HG03521 (cell line): ENCODE results near the gene TBC1D3B.
"Not testable (repeated sequence)": the region's sequence is repeated elsewhere in the genome, so short reads cannot be mapped to it uniquely, and the experiment has no call there.

Source experiments
- ATAC-seq: cut with Tn5 transposase; IDR thresholded peaks from one replicate; pipeline ENCODE4 v1.9.1; 2021; ENCODE audit warnings: mild to moderate bottlenecking, moderate library complexity; ENCODE audit not compliant: unreplicated experiment

Gene TBC1D3B

GRCh38 chr17:36182176-36183000, 6.0 kb upstream of the TBC1D3B start:
- no peak for ATAC-seq

DNA sequence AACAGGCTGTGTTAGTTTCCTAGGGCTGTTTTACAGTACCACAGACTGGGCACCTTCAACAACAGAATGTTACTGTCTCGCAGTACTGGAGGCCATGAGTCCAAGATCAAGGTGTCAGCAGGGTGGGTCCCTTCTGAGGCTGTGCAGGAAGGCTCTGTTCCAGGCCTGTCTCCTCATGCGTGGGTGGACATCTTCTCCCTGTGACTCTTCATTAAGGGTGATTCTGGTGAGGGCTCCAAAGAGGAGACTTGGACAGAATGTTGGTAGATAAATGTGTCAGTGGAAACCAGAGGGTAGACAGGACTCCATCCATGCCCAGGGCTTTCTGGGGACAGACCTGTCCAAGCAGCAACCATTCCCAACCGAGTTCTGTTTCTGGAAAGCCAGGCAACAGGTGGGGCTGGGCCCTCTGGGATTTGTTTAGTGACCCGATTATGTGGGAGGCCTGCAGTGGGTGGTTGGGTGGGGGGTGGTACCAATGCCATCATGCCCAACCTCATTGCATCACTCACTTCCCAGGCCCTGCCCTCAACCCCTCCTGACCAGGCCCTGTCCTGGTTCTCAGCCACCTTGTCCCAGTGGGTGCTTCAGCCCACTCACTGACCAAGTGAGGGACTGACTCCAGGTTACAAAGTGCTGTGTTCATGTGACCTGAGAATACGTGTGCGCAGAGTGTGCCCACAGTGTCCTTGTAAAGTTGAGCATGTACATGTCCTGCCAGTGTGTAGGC, 5.2 kb upstream of the TBC1D3B start:
- not testable (repeated sequence) for ATAC-seq

GRCh38 chr17:36168836-36169235, 7.6 kb downstream of the TBC1D3B start:
- ATAC-seq: not testable (repeated sequence)

DNA sequence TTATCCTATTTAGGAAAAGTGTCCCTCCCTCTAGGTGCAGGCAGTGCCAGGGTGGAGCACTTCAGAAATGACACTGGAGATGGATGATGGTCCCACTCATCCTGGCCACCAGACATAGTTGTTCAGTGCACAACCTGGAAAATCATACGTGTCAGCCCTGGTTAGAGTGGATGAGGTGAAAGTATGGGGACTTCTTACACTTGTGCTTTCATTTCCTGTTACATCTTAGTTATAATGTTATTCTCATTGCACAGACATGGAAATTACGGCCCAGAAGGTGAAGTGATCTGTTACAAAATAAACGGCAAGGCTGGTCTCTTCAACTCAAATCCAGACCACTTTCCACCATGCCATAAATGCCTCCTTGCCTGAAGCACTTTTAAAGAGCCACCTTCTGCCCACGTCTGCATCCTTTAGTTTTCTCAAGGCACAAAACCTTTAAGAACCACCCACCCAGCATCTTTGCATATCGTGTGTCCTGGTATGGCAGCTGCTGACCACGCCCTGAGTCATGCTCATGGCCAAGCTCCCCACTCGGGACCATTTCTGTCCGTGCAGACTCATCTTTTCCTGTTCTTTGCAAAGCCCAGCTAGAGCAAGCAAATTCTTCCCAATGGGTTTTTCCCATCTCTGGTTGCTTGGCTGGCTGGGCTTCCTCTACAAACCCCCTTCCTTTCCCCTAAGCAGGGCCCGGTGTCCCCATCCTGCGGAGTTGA, 22.4 kb downstream of the TBC1D3B start:
- ATAC-seq: no peak

- no peak for ATAC-seq
These were observed 23.8 kb downstream of the TBC1D3B start for GRCh38 chr17:36152639-36153120.

GRCh38 chr17:36151891-36152638, 24.4 kb downstream of the TBC1D3B start:
- ATAC-seq: no peak

GRCh38 chr17:36149296-36149820, 27.1 kb downstream of the TBC1D3B start:
- ATAC-seq: no peak

DNA sequence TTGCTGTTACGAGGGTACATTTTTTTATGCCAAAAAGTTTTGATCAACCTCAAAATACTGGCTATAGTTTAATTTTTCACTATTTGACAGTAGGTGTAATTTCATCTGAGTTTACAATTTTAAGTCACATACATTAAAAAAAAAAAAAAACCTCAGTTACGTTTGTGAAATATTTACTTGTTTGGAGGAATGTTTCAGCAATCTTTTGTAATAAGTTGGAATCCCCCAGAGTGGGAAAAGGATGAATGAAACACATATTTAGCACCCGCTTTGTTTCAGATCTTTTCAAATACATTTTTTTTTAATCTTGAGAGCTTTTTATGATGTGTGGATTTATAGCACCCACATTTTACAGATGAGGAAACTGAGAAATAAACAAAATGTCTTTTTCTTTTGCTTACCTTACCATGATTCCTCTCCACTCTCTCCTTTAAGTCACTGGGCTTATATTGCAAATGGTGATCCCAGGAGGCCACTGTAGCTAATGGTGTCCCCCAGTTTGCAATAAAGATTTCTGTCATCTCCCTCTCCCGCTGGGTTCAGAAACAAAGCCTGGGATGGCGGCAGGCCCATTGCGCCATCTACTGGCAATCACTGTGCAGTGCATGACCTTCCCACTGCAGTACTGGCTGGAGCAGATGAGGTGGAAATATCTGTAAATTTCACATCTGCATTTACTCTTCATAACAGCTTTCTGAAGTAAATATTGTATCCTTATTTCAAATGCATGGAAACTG, 27.7 kb downstream of the TBC1D3B start:
- peak; percentile 65 for ATAC-seq

- ATAC-seq: no peak
These were observed 28.8 kb downstream of the TBC1D3B start for GRCh38 chr17:36147601-36148000.

- no peak for ATAC-seq
These were observed 31.3 kb downstream of the TBC1D3B start for GRCh38 chr17:36144981-36145729.

- ATAC-seq: no peak
These were observed 32.4 kb downstream of the TBC1D3B start for GRCh38 chr17:36144014-36144413.

- ATAC-seq: no peak
These were observed 33.6 kb downstream of the TBC1D3B start for GRCh38 chr17:36142806-36143205.

DNA sequence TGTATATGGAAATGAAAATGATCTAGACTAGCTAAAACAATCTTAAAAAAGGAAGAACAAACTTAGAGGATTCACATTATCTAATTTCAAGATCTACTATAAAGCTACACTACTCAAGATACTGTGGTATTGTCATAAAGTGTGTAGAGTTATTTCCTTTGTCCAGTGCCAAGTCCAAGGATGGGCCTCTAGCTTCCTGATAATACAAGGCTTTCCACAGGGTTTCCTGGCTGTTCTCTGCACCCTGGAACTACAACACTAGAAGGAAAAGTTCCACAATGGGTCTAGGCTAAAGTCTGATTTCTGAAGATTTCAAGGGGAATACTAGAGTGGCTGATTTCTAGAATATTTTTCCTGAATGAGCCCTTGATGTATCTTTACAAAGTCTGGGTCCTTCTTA, 34.2 kb downstream of the TBC1D3B start:
- ATAC-seq: no peak

DNA sequence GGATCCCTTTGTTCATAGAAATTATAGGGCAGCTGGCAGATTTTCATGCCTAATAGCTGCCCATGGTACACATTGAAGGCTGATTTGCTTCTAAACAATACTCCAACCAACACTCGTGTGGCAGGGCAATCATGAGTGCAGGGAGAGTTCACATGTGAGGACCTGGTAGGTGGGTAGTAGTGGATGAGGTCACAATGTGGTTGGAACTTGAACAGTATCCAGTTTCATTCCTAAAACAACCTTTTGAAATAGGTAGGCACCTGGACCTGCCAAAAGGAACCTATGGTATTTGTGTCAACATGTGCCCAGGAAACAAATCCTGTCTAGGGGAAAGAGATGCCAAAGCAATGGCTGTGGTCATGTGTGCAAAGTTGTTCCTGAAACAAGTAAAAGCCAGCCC, 40.0 kb downstream of the TBC1D3B start:
- ATAC-seq: no peak

- no peak for ATAC-seq
These were observed 40.4 kb downstream of the TBC1D3B start for GRCh38 chr17:36136036-36136435.

DNA sequence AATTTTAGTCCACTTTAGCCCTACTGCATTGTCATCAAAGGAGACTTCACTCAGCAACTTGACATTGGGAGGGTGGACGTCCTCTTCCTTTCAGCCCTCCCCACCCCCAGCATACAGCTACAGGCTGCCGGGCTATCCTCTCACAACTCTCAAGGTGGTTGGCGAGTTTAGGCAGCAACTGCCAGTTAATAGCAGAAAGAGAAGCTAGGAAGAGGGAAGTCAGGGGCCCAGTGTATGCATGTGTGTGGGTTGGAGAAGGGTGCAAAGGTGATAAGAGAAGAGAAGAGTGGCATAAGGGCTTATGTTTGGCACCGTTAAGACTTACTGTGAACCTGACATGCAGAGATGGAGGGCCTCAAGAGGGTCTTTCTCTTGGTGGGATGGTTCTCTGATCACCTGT, 41.0 kb downstream of the TBC1D3B start:
- ATAC-seq: no peak

DNA sequence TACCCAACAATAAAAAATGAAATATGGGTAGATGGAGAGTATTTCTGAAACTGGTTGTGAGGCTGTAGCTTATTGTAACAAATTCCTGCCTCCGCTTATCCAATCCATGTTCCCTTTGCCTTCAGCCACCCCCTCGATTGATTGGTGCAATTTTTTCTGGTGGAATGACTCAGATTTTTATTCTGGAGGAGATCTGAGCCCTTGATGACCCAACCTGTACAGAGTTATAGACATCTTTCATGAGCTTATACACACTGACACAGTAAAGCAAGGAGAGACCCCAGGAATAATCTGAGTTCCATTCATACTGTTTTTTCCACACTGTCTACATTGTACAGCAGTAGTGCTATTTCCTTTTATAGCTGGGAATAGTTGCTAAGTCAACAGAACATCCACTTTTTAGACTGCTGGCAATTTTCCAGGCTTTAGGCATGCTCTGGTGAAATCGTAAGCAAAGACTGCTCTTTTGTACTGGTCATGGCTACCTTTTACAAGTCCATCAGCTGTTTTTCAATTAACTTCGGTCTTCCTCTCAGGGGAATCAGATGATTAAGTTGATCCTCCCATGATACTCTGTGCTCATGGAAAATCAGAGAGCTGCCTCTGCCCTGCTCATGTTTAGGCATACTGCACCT, 42.7 kb downstream of the TBC1D3B start:
- no peak for ATAC-seq

GRCh38 chr17:36132421-36132831, 44.0 kb downstream of the TBC1D3B start:
- no peak for ATAC-seq

GRCh38 chr17:36131931-36132330, 44.5 kb downstream of the TBC1D3B start:
- ATAC-seq: no peak
